IPS-NIHi11 (cell line): Measurements from ENCODE around the gene ERG28.
"Not testable (repeated sequence)": the region's sequence is repeated elsewhere in the genome, so short reads cannot be mapped to it uniquely, and the experiment has no call there.

Experiments
- DNase-seq: peaks from one replicate; pipeline ENCODE4 v3.0.0; 2012; ENCODE audit warnings: mixed read lengths, low spot score

The ERG28 gene

GRCh38 chr14:75625034-75625433 lies 35.6 kb downstream of the ERG28 start:
- DNase-seq: no peak

DNA sequence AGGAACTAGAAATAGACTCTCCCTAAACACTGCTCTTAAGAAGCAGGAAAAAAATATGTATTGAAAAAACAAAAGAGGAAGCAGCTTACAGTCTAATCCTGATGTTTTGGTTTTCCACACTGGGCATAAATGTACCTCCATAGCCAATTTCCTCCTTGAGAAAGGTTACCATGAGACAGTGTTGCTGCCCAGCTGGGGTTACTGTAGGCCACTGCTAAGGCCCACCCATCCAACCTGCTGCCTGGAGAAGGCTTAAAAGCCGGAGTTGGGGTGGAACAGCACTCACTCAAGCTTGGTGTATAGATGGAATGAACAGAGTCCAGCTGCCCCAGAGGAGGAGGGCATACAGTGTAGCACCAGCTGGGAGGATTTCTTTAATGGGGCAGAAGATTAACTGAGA lies 41.1 kb downstream of the ERG28 start:
- no peak for DNase-seq

- no peak for DNase-seq
These were observed 45.5 kb downstream of the ERG28 start for GRCh38 chr14:75615200-75615599.

DNA sequence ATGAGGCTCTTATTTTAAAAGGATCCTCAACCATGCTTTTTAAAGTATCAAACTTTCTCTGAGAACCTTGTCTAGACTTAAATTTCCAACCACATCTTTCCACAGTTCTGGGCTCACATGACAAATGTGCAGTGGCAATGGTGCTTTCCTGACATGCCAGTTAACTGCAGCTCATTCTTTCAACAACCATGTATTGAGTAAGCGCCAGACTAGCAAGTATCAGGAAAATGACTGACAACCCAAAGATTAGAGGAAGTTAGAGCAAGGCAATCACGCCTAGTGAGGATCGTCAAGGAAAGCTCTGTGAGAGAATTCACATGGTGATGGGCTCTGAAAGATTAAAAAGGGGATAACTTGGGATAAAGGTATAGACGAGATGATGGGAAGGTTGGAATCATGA lies 46.5 kb downstream of the ERG28 start:
- no peak for DNase-seq

GRCh38 chr14:75612157-75612556 lies 48.5 kb downstream of the ERG28 start:
- no peak for DNase-seq

GRCh38 chr14:75610834-75611233 lies 49.8 kb downstream of the ERG28 start:
- no peak for DNase-seq

DNA sequence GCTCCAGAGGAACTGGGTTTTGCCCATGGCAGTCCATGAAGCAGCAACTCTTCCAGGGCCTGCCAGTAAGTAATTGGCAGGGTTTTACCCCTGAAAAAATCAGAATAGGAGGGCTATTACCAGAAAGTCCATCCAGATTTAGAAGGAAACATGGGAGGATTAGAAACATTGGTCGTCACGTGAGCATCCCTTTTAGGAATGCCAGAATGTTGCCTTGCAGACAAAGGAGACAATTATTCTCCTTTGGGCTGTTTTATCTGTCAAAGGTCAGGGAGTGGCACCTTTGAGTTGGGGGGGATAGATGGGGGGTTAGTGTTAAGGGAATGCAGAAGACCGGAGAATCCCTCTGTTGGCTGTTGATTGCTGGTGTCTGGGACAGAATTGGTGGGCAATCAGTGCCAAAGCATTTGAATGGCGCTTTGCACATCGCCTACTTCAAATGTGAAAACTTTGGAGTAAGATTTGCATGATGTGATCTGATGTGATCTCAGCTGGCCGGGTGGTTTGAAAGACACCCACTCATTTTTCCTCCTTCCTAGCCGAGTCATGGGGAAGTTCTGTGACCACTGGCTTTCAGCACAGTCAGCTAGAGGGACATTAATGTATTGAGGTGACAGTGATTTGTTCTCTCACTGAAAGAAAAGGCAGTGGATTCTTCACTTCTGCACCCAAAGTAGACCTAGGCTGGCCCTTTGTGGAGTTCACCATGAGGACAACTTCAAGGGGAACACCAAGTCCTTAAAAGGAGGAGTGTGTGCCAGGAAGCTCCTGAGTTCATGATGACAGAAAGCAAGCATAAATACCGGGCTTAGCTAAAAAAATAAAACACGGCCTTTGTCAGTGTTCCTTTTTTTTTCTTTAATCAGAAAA lies 50.8 kb downstream of the ERG28 start:
- DNase-seq: no peak

- no peak for DNase-seq
These were observed 51.6 kb downstream of the ERG28 start for GRCh38 chr14:75609116-75609515.

- no peak for DNase-seq
These were observed 52.6 kb downstream of the ERG28 start for GRCh38 chr14:75607842-75608640.

GRCh38 chr14:75607044-75607443 lies 53.6 kb downstream of the ERG28 start:
- DNase-seq: no peak

DNA sequence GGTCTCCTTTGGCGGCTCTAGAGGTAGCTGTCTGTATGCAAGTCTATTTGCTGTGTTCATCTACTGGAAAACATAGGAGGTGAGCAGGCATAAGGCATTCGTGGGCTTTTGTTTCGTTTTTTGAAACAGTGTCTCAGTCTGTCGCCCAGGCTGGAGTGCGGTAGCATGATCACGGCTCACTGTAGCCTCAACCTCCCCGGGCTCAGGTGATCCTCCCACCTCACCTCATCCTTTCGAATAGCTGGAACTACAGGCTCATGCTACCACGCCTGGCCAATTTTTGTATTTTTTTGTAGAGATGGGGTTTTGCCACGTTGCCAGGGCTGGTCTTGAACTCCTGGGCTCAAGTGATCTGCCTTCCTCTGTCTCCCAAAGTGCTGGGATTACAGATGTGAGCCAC lies 54.8 kb downstream of the ERG28 start:
- DNase-seq: no peak

- DNase-seq: no peak
These were observed 55.5 kb downstream of the ERG28 start for GRCh38 chr14:75604979-75605851.

- DNase-seq: no peak
These were observed 58.2 kb downstream of the ERG28 start for GRCh38 chr14:75602503-75602902.

DNA sequence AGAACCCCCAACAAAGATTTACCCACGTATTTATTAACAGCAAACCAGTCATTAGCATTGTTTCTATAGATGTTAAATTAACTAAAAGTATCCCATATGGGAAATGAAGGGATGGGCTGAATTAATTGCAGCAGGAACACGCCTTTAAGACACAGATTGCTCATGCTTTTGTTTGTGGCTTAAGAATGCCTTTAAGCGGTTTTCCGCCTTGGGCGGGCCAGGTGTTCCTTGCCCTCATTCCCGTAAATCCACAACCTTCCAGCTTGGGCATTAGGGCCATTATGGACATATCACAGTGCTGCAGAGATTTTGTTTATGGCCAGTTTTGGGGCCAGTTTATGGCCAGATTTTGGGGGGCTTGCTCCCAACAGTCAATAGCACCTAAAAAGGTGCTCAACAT lies 59.6 kb downstream of the ERG28 start:
- DNase-seq: not testable (repeated sequence)

DNA sequence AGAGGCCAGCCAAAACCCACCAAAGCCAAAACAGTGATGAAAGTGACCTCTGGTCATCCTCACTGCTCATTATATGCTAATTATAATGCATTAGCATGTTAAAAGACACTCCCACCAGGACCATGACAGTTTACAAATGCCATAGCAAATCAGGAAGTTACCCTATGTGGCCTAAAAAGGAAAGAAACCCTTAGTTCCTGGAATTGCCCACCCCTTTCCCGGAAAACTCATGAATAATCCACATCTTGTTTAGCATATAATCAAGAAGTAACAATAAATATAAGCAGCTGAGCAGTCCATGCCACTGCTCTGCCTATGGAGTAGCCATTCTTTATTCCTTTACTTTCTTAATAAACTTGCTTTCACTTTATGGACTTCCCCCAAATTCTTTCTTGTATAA lies 60.6 kb downstream of the ERG28 start:
- not testable (repeated sequence) for DNase-seq
